Keratinocyte (primary cell): ENCODE data around the gene PAK2.

Experiments
- EZH2 ChIP-seq: IDR thresholded peaks from one replicate; pipeline ENCODE4 v1.6.1; 2012; ENCODE audit warnings: inconsistent platforms, mild to moderate bottlenecking, low read length, moderate library complexity
- TF ChIP-seq, protein P1 (sequence below), 3 experiments: IDR thresholded peaks in 1 of 3; conservative IDR thresholded peaks in 1 of 3; optimal IDR thresholded peaks in 1 of 3; 2 replicates in 2 of 3; 3 replicates in 1 of 3; pipeline versions ENCODE3 to v1.5.1; 2011; ENCODE audit warnings: low read length in 3 of 3, mild to moderate bottlenecking in 3 of 3, moderate library complexity in 2 of 3, control low read depth in 1 of 3, inconsistent platforms in 1 of 3; ENCODE audit not compliant: insufficient read depth in 2 of 3; ENCODE audit errors: extremely low read depth in 1 of 3

- TF ChIP-seq, protein P1, sequence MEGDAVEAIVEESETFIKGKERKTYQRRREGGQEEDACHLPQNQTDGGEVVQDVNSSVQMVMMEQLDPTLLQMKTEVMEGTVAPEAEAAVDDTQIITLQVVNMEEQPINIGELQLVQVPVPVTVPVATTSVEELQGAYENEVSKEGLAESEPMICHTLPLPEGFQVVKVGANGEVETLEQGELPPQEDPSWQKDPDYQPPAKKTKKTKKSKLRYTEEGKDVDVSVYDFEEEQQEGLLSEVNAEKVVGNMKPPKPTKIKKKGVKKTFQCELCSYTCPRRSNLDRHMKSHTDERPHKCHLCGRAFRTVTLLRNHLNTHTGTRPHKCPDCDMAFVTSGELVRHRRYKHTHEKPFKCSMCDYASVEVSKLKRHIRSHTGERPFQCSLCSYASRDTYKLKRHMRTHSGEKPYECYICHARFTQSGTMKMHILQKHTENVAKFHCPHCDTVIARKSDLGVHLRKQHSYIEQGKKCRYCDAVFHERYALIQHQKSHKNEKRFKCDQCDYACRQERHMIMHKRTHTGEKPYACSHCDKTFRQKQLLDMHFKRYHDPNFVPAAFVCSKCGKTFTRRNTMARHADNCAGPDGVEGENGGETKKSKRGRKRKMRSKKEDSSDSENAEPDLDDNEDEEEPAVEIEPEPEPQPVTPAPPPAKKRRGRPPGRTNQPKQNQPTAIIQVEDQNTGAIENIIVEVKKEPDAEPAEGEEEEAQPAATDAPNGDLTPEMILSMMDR (optimal IDR thresholded peaks at IDR 0.05 in 1 of 3, IDR thresholded peaks at IDR 0.05 in 1 of 3, conservative IDR thresholded peaks at IDR 0.05 in 1 of 3; ENCODE audit: extremely low read depth in 1 of 3, insufficient read depth in 2 of 3, low read length in 3 of 3) = no peak
- no peak for TF ChIP-seq EZH2
Observed at GRCh38 chr3:196778755-196779154, 39.1 kb downstream of the PAK2 start.
